Activated CD4-positive, alpha-beta T cell treated with anti-CD3 and anti-CD28 coated beads for 48 hours (primary cell): ENCODE data around the gene SLC25A25.

Source experiments
- DNase-seq: peaks from one replicate; pipeline ENCODE4 v3.0.0-alpha.2; 2020

SLC25A25 gene

GRCh38 chr9:128077847-128078503, 9.9 kb downstream of the SLC25A25 start:
- DNase-seq: no peak

GRCh38 chr9:128078504-128079434, 10.7 kb downstream of the SLC25A25 start:
- no peak for DNase-seq

DNA sequence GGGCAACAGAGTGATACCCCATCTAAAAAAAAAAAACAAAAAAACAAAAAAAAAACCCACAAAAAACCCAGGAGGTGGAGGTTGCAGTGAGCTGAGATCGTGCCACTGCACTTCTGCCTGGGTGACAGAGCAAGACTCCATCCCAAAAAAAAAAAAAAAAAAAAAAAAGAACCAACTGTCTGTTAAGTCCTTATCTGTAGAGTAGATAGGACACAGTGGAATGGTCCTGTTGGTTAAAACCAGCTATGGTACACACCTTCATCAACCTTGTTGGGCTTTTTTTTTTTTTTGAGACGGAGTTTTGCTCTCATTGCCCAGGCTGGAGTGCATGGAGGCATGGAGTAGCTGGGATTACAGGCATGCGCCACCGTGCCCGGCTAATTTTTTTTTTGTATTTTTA, 12.2 kb downstream of the SLC25A25 start:
- DNase-seq: no peak

- no peak for DNase-seq
Observed at GRCh38 chr9:128081056-128081455, 13.0 kb downstream of the SLC25A25 start.

DNA sequence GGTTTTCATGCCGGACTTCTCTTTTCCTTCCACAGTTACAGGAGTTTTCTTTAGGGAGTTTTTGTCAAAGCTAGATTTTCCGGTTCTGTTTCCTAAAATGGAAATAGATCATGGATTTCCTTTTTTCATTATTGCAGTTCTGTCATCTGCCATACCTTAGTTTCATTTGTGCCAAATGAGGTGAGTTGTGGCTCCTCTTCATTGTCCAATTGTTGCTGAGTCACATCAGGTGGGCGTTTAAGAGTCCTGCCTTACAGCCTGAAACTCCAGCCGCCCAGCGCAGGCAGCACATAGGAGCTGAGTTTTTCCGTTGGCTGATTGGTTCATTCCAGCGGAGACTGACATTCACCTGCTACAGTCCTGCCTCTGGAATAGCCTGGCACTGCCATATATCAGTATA, 14.1 kb downstream of the SLC25A25 start:
- DNase-seq: no peak

DNA sequence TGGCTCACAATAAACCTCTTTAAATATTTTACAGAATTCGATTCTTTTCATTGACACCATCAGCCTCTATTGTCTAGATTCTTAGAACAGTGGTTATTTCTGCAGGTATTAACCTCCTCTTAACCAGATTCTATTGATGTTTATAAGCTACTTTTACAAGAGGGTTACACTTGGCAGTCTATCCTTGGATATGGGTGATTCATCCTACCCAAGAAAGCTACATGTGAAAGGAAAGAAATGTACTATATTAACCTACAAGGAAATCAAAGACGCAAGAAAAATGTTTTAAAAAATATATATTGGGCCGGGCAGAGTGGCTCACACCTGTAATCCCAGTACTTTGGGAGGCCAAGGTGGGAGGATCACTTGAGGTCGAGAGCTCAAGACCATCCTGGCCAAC, 16.7 kb downstream of the SLC25A25 start:
- DNase-seq: no peak

- no peak for DNase-seq
Observed at GRCh38 chr9:128085943-128086342, 17.9 kb downstream of the SLC25A25 start.

GRCh38 chr9:128087262-128087661, 19.2 kb downstream of the SLC25A25 start:
- DNase-seq: no peak

GRCh38 chr9:128088253-128088945, 20.4 kb downstream of the SLC25A25 start:
- DNase-seq: no peak

GRCh38 chr9:128089299-128089698, 21.3 kb downstream of the SLC25A25 start:
- no peak for DNase-seq

- DNase-seq: no peak
Observed at GRCh38 chr9:128091144-128091543, 23.1 kb downstream of the SLC25A25 start.

DNA sequence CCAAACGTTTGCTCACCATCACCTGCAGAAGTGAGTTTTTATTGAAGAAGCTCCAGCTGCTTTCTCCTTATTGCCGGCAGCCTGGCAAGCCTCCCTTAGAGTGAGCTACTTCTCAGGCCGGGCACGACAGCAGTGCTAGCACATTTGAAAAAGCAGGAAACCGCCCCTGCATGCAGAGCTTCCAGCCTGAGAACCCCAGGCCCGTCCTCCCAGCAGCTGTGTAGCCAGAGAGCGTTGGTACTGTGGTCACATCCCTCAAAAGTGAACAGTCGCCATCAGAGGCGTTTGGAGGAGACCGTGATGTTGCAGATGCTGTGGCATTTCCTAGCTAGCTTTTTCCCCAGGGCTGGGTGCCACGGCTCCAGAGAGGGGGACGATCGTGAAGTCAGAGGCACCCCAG, 23.5 kb downstream of the SLC25A25 start:
- DNase-seq: no peak

- no peak for DNase-seq
Observed at GRCh38 chr9:128092199-128092977, 24.4 kb downstream of the SLC25A25 start.

DNA sequence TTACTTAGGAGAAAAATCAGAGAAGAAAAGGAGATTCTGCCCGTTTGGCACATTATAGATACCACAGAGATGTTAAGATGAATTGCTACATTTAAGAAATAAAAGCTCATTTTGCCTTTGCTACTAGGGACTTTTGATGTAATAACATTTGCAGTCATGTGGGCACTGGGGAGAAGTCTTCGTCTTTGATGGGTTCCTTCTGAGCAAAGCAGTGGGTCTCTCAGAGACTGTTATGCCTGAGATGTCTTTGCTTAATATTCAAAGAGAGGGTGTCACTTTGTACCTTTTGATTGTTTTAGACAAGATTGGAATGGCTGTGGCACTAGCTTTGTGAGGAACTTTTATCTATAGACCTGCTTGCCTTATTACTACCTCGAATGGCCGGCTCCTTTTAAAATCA, 25.0 kb downstream of the SLC25A25 start:
- no peak for DNase-seq

GRCh38 chr9:128094166-128094949, 26.3 kb downstream of the SLC25A25 start:
- peak; percentile 90 for DNase-seq

DNA sequence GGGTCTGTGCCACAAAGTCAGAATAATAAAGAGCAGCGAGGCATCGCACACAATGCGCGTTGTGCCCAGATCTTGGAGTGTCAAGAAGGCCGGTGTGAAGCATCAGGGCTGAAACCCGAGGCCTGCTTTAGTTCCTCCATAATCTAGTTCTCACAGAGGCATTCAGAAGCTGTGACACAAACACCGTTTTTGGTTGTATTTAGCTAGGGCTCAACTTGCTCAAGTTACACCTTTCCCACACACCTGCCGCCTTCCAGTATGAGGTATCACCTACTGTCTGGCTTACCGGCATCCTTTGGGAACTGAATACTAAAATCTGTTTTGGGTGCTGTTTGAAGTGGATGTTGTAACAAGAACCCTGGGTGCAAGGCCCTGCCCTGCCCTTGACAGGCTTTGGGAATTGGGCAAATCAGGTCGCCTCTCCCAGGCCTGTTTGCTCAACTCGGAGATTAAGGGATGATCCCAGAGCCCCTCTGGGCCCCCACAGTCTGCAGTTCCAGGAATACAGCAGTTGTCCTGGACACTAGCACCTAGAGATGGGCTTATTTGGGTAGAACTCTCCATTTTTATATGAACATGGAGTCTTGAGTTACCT, 27.0 kb downstream of the SLC25A25 start:
- DNase-seq: no peak

DNA sequence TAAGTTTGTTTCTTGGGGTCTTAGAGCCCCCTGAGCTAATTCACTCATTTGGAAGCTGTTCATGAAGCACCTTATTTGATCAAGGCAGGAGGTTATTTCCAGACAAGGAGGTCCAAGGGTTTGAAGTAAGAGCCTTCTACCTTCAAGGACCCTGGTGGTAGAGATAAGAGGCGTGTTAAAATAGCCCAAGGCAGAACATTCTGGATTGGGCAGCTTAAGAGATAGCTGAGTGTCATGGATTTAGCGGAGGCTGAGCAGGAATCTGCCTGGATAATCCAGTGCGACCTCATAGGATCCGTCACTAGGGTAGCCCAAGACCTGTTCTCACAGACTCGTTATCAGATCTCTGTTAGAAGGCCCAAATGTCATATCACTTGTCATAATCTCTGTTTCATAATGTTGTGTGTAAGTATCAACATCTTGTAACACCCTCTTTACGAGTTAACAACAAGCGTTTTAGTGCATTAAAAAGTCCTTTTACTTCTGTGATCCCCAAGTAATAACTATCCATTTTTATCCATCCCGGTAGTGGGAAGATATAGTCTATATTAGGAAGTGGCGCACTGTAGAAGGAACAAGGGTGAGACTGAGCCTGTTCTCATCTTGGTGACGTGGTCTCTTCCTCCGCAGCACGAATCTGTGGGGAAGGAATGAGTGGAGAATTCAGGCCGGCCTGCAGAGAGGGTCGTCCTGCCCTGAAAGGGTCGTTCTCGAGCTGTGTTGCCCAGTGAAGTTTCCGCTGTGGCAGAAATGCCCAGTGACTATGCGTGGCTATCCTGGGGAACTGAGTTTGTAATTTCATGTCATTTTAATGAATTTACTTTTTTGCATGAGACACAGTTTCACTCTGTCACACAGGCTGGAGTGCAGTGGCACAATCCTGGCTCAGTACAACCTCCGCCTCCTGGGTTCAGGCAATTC, 28.8 kb downstream of the SLC25A25 start:
- DNase-seq: no peak

GRCh38 chr9:128097543-128098296, 29.7 kb downstream of the SLC25A25 start:
- DNase-seq: peak; percentile 44
